ENCODE measurements around the gene FAM83B.

FAM83B gene

GRCh38 chr6:54876871-54877270 lies 30.3 kb downstream of the FAM83B start:
- Histone ChIP-seq H4K20me1 (ENCODE audit: insufficient read depth) (no peaks in the 10 kb centered on the region), H2AFZ (ENCODE audit: low read depth) (no peak overlapping the region), H3K27me3 (ENCODE audit: insufficient read depth, low read depth) (no peaks in the 10 kb centered on the region), H3K4me3 (IDR thresholded peaks at IDR 0.05; ENCODE audit: insufficient read depth, low read depth, low read length) (no peak overlapping the region), H3K27ac (no peak overlapping the region), H3K79me2 (ENCODE audit: insufficient read depth, low read depth) (no peaks in the 10 kb centered on the region), H3K36me3 (ENCODE audit: insufficient read depth) (no peaks in the 10 kb centered on the region), H3K4me2 (no peak overlapping the region), H3K4me1 (ENCODE audit: low read depth, poor library complexity, severe bottlenecking) (no peaks in the 10 kb centered on the region), H3K9ac (no peak overlapping the region)
- TF ChIP-seq, protein P1, sequence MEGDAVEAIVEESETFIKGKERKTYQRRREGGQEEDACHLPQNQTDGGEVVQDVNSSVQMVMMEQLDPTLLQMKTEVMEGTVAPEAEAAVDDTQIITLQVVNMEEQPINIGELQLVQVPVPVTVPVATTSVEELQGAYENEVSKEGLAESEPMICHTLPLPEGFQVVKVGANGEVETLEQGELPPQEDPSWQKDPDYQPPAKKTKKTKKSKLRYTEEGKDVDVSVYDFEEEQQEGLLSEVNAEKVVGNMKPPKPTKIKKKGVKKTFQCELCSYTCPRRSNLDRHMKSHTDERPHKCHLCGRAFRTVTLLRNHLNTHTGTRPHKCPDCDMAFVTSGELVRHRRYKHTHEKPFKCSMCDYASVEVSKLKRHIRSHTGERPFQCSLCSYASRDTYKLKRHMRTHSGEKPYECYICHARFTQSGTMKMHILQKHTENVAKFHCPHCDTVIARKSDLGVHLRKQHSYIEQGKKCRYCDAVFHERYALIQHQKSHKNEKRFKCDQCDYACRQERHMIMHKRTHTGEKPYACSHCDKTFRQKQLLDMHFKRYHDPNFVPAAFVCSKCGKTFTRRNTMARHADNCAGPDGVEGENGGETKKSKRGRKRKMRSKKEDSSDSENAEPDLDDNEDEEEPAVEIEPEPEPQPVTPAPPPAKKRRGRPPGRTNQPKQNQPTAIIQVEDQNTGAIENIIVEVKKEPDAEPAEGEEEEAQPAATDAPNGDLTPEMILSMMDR (conservative IDR thresholded peaks at IDR 0.05; ENCODE audit: low read depth, low read length) = no peak

DNA sequence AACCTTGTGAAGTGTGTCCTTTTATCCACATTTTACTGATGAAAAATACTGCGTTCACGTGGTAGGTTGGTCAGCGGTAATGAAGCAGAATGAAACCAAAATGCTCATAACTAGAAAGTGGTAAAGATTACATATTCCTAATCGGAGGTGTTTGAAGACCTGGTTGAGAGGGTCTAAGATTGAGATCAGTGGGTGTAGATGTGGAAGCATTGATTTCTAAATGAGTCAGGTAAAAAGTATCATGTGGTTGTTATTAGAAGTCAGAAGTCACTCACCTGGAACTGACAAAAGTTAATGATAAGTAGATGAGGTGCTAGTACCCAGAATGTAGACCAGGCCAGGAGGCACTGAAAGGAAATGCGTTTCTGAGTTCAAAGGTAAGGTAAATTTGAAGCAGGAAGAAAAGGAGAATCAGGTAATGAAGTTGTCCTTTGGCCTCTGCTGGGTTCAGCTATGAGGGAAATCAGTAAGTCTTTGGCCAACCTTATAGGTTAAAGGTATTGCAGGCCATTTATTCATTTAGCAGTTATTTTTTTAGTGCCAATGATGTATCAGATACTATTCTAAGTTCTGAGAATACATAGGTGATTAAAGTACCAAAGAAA lies 31.2 kb downstream of the FAM83B start:
- TF ChIP-seq, protein P1 (conservative IDR thresholded peaks at IDR 0.05; ENCODE audit: low read depth, low read length) = no peak

DNA sequence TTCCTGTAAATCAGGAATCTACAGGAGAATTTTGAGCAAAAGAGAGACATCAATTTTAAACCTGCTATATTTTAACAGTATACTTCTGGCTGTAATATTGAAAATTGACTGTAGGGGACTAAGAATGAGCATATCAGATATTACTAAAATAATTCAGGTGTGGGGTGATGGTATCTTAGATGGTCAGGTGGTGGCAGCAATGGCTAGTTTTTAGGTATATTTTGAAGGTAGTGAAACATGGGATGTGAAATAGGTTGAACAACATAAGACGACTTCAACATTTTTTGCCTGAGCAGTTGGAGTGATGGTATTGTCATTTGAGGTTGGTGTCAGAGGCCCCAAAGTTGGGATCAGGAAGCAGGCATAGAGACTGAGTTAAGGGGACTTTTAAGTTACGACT lies 32.1 kb downstream of the FAM83B start:
- Histone ChIP-seq H3K4me2 (no peak overlapping the region), H3K27me3 (ENCODE audit: insufficient read depth, low read depth) (no peaks in the 10 kb centered on the region), H3K4me3 (IDR thresholded peaks at IDR 0.05; ENCODE audit: insufficient read depth, low read depth, low read length) (no peak overlapping the region), H3K36me3 (ENCODE audit: insufficient read depth) (no peaks in the 10 kb centered on the region), H3K79me2 (ENCODE audit: insufficient read depth, low read depth) (no peaks in the 10 kb centered on the region), H3K9ac (no peak overlapping the region), H4K20me1 (ENCODE audit: insufficient read depth) (no peaks in the 10 kb centered on the region), H3K27ac (no peak overlapping the region), H3K4me1 (ENCODE audit: low read depth, poor library complexity, severe bottlenecking) (no peaks in the 10 kb centered on the region), H2AFZ (ENCODE audit: low read depth) (no peak overlapping the region)
- TF ChIP-seq, protein P1 (conservative IDR thresholded peaks at IDR 0.05; ENCODE audit: low read depth, low read length) = peak; percentile 33; the same call in 1 of the 2 replicates

More for the DNA sequence above, 31.2 kb downstream of the FAM83B start:
- no peaks in the 10 kb centered on the region for H3K27me3 ChIP-seq (ENCODE audit: insufficient read depth, low read depth)
- H3K79me2 ChIP-seq (ENCODE audit: insufficient read depth, low read depth) = no peaks in the 10 kb centered on the region
- no peak overlapping the region for H3K9ac ChIP-seq
- H3K36me3 ChIP-seq (ENCODE audit: insufficient read depth) = no peaks in the 10 kb centered on the region
- no peak overlapping the region for H3K4me2 ChIP-seq
- H2AFZ ChIP-seq (ENCODE audit: low read depth) = no peak overlapping the region
- no peak overlapping the region for H3K4me3 ChIP-seq (IDR thresholded peaks at IDR 0.05; ENCODE audit: insufficient read depth, low read depth, low read length)
- H3K27ac ChIP-seq = no peak overlapping the region
- H4K20me1 ChIP-seq (ENCODE audit: insufficient read depth) = no peaks in the 10 kb centered on the region
- no peaks in the 10 kb centered on the region for H3K4me1 ChIP-seq (ENCODE audit: low read depth, poor library complexity, severe bottlenecking)

DNA sequence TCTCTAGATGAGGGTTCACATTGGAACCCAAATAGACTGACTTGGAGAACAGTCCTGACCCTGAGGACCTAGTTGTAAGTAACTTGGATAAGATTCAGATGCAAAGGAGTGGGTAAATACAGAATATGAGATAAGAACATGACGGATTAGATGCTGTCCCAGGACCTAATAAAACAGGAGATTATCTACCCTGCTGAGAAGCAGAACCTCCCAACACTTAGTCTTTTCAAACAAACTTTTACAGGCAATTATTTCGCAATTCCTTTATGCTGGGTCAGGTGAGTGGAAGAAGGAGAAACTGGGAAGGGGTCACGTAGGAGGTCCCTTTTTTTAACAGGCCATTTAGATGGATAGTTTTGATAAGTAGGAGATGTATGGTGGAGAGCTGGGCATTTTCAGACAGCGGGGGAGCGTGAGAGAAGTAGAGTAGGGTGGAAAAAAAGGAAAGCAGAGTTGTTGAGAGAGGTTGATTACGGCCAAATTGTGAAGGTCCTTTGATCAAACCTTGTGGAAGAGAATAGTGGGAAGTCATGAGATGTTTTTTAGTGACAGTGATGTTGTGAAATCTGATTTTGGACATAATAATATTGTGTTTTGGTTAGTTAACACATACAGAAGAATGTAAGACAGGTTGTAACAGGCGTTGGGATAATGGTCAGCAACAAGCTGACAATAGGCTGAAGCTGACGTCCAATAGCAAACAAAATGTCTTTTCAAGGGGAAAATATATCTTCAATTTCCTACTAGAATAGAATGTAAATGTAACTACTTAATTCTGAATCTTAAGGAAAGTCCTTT lies 32.8 kb downstream of the FAM83B start:
- Histone ChIP-seq H3K4me3 (IDR thresholded peaks at IDR 0.05; ENCODE audit: insufficient read depth, low read depth, low read length) (no peak overlapping the region), H3K9ac (no peak overlapping the region), H4K20me1 (ENCODE audit: insufficient read depth) (no peaks in the 10 kb centered on the region), H2AFZ (ENCODE audit: low read depth) (no peak overlapping the region), H3K79me2 (ENCODE audit: insufficient read depth, low read depth) (no peaks in the 10 kb centered on the region), H3K36me3 (ENCODE audit: insufficient read depth) (no peaks in the 10 kb centered on the region), H3K27ac (no peak overlapping the region), H3K27me3 (ENCODE audit: insufficient read depth, low read depth) (no peaks in the 10 kb centered on the region), H3K4me1 (ENCODE audit: low read depth, poor library complexity, severe bottlenecking) (no peaks in the 10 kb centered on the region), H3K4me2 (no peak overlapping the region)
- TF ChIP-seq, protein P1 (conservative IDR thresholded peaks at IDR 0.05; ENCODE audit: low read depth, low read length) = no peak

Measured in KMS-11 (cell line).